MCF 10A (cell line): ENCODE measurements around the gene KCNK7. TPM values are rescaled to one million over a fixed set of nuclear protein-coding genes. Genes with fewer than 3 reads are reported as not detected.

Experiments used
- BruUV-seq: library from RNA; stranded (reverse); fragments of 400-500 nt; replicated peaks from 2 replicates; lab custom pipeline; 2021; lab: Mats Ljungman, UMichigan
- CTCF ChIA-PET: fragments of 300-600 bp; sonication (Branson Sonifier 250); formaldehyde crosslinking; extraction: SDS; loops from one replicate; lab custom pipeline; 2021; ENCODE audit warnings: antibody characterized with exemption, inconsistent platforms; lab: Yijun Ruan, JAX
- POLR2A ChIA-PET: fragments of 300-600, 350-650 bp; sonication (Branson Sonifier 250); formaldehyde crosslinking; extraction: SDS; loops from one replicate; lab custom pipeline; 2020; ENCODE audit warnings: antibody characterized with exemption, inconsistent platforms; lab: Yijun Ruan, JAX
- DNase-seq: peaks from one replicate; pipeline ENCODE4 v3.0.0-alpha.2; 2018; ENCODE audit not compliant: unreplicated experiment
- H3K27ac Mint-ChIP-seq: one replicate; pipeline ENCODE4 v1.8.0; 2022; ENCODE audit warnings: mild to moderate bottlenecking, low read depth, mixed read lengths; ENCODE audit not compliant: unreplicated experiment
- H3K27me3 Mint-ChIP-seq: one replicate; pipeline ENCODE4 v1.8.0; 2022; ENCODE audit warnings: mixed read lengths; ENCODE audit not compliant: insufficient read depth, unreplicated experiment
- H3K36me3 Mint-ChIP-seq: one replicate; pipeline ENCODE4 v1.8.0; 2022; ENCODE audit warnings: mild to moderate bottlenecking, moderate library complexity, mixed read lengths; ENCODE audit not compliant: insufficient read depth, unreplicated experiment
- H3K4me1 Mint-ChIP-seq: one replicate; pipeline ENCODE4 v1.8.0; 2022; ENCODE audit warnings: mixed read lengths; ENCODE audit not compliant: insufficient read depth, unreplicated experiment
- H3K4me3 Mint-ChIP-seq: one replicate; pipeline ENCODE4 v1.8.0; 2022; ENCODE audit warnings: mild to moderate bottlenecking, moderate library complexity, mixed read lengths; ENCODE audit not compliant: unreplicated experiment
- H3K9me3 Mint-ChIP-seq: one replicate; pipeline ENCODE4 v1.8.0; 2022; ENCODE audit warnings: mixed read lengths; ENCODE audit not compliant: unreplicated experiment
- CTCF ChIP-seq: fragments of 200-600 bp; IDR thresholded peaks from one replicate; pipeline ENCODE4 v1.8.0; 2022; ENCODE audit warnings: antibody characterized with exemption, mild to moderate bottlenecking; ENCODE audit not compliant: unreplicated experiment
- intact Hi-C: fragments of 100-400 bp; cut with micrococcal nuclease; formaldehyde crosslinking; loops from 2 replicates; pipeline ENCODE4 v1.14.1; 2022
- total RNA-seq: library from RNA; stranded (reverse); gene quantifications from 2 replicates; pipeline ENCODE4 v1.2.3, GENCODE V29; 2022

KCNK7 gene
- total RNA-seq, 1 experiment from 2014 or later: not detected

GRCh38 chr11:65576867-65577755, 18.5 kb downstream of the KCNK7 start:
- Mint-ChIP-seq H3K27me3 (no peaks in the 10 kb centered on the region), H3K9me3 (no peaks in the 10 kb centered on the region), H3K4me3 (peak overlapping the region; percentile 97), H3K36me3 (peaks cover 42% of the 10 kb centered on the region), H3K4me1 (peaks cover 32% of the 10 kb centered on the region), H3K27ac (peak overlapping the region; percentile 90)
- POLR2A ChIA-PET: interaction anchor here (0.6 to 3.7 kb wide), 18 partner anchors 10 to 1307 kb away, joined by 3 to 60 read pairs (median 4); partner anchors contain the start of genes CFL1, FOSL1, FRMD8 and KCNK7
- peak; percentile 88 for DNase-seq
- CTCF ChIA-PET: interaction anchor here (0.6 to 1.9 kb wide), 6 partner anchors 11 to 66 kb away, joined by 3 to 16 read pairs (median 4); partner anchors contain the start of gene PCNX3
- TF ChIP-seq CTCF: no peak
- intact Hi-C loops: loop anchor here (1.0 kb wide), 1 partner anchor 38 kb away; the partner anchor contains the start of gene PCNX3
- BruUV-seq: no TSS peak

- Mint-ChIP-seq H3K4me3 (peak overlapping the region; percentile 97), H3K27me3 (no peaks in the 10 kb centered on the region), H3K9me3 (no peaks in the 10 kb centered on the region), H3K4me1 (peaks cover 40% of the 10 kb centered on the region), H3K36me3 (peaks cover 41% of the 10 kb centered on the region), H3K27ac (peak overlapping the region; percentile 90)
- no peak for TF ChIP-seq CTCF
- CTCF ChIA-PET: interaction anchor here (0.8 to 1.9 kb wide), 4 partner anchors 12 to 39 kb away, joined by 3 to 16 read pairs (median 5); partner anchors contain the start of gene PCNX3
- POLR2A ChIA-PET: interaction anchor here (0.6 to 3.7 kb wide), 17 partner anchors 10 to 1306 kb away, joined by 3 to 60 read pairs (median 4); partner anchors contain the start of genes FRMD8, KCNK7, LTBP3 and MAP3K11
- intact Hi-C loops: no loop called here
- no TSS peak for BruUV-seq
- DNase-seq: no peak
Measured at GRCh38 chr11:65576232-65576866, 19.3 kb downstream of the KCNK7 start.

GRCh38 chr11:65575568-65576231, 19.9 kb downstream of the KCNK7 start, which contains the start of gene EHBP1L1:
Gene EHBP1L1 (plus strand): TSS chr11:65576053. CDS start chr11:65576303, 250 bp downstream.
- TF ChIP-seq CTCF: no peak
- intact Hi-C loops: no loop called here
- H3K4me3 Mint-ChIP-seq: peak within 1 kb of the TSS; percentile 97
- no TSS peak for BruUV-seq
- DNase-seq: peak; percentile 65
- peaks cover 47% of the 10 kb centered on the region for H3K36me3 Mint-ChIP-seq
- H3K27ac Mint-ChIP-seq: peak within 1 kb of the TSS; percentile 90
- ChIA-PET CTCF (interaction anchor here (0.6 to 1.0 kb wide), 4 partner anchors 13 to 372 kb away, joined by 3 read pairs; no protein-coding TSS in a partner anchor), POLR2A (interaction anchor here (0.5 to 3.7 kb wide), 17 partner anchors 11 to 242 kb away, joined by 3 to 60 read pairs (median 4); partner anchors contain the start of genes FRMD8, KCNK7, LTBP3 and MAP3K11)
- H3K4me1 Mint-ChIP-seq: peaks cover 40% of the 10 kb centered on the region
- no peaks in the 10 kb centered on the region for H3K27me3 Mint-ChIP-seq
- no peaks in the 10 kb centered on the region for H3K9me3 Mint-ChIP-seq
